NCI-H2107 treated with DMSO at 0.1 percent for 48 hours (cell line): ENCODE measurements around the gene GARIN5B.

Experiments
- DNase-seq: peaks from one replicate; lab custom pipeline; 2025; ENCODE audit not compliant: unreplicated experiment; lab: John Stamatoyannopoulos, UW

GARIN5B gene

DNA sequence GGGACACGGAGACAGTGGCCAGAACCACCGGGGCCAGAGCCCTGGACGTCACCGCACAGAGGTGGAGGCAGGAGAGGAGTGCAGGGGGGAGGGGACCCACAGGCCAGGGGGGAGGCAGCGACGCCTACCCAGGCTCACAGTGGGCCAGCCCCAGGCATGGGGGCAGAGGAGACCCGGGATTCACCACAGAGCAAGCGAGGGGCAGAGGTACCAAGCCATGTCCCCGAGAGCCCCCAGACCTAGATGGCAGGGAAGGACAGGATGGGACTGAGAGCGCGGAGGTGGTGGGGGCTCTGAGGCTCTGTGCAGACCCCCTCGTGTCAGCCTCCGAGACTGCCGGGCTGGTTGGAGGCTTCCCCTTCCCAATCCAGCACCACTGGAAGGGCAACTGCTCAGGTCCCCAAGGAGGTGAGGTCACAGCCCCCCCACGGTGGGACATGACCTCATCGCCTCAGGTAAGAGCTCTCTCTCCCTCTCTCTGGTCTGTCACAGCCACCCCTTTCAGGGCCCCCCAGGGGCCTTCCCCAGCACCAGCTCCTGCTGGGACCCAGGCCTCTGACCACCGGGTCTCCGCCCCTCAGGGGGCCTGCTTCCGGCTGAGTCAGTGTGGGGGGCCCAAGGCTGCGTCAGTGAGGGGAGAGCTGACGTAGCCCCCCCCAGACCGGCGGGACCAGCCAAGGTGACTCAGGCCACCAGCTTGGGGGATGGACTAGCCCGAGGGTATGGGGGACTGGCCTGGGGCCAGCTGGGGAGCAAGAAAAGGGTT is 9.4 kb upstream of the GARIN5B start:
- no peak for DNase-seq

- no peak for DNase-seq
These were observed 7.4 kb upstream of the GARIN5B start, which contains the start of gene IL11 for GRCh38 chr19:55370305-55370988. IL11 (minus strand) TSS chr19:55370463; CDS start chr19:55370310, 153 bp downstream.

GRCh38 chr19:55369653-55370304 is 6.7 kb upstream of the GARIN5B start:
- DNase-seq = no peak

GRCh38 chr19:55368701-55369563 is 5.9 kb upstream of the GARIN5B start:
- no peak for DNase-seq

GRCh38 chr19:55368106-55368505 is 5.0 kb upstream of the GARIN5B start:
- no peak for DNase-seq

DNA sequence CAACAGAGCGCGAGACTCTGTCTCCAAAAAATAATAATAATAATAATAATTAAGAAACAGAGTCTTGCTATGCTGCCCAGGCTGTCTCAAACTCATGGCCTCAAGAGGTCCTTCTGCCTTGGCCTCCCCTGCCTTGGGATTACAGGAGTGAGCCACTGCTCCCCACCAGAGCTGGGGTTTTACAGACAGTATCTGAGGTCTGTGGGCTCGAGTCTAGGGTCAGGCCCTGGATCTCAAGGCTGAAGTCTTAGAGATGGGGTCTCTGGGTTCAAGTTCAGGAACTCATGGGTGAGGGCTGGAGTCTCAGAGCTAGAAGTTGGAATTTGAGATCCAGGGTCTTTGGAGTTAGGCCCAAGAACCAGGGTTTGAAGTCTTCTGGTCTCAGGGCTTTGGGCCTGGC is 3.7 kb upstream of the GARIN5B start:
- DNase-seq = no peak

DNA sequence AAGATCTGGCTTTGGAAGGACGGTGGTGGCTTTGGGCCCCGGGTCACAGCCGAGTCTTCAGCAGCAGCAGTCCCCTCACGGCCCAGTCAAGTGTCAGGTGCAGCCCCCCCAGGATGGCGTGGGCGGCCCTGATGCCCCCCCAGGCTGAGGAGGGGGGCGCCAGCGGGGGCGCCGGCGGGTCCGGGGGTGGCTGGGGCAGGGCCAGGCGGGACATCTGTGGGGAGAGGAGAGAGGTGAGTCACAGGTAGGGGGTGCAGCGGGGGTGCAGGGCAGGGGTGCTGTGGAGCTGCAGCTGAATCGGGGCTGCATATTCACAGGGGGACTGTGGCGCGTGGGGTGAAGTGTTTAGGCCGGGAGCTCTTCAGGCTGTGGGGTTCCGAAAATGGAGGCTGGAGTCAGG is 2.9 kb upstream of the GARIN5B start:
- no peak for DNase-seq

DNA sequence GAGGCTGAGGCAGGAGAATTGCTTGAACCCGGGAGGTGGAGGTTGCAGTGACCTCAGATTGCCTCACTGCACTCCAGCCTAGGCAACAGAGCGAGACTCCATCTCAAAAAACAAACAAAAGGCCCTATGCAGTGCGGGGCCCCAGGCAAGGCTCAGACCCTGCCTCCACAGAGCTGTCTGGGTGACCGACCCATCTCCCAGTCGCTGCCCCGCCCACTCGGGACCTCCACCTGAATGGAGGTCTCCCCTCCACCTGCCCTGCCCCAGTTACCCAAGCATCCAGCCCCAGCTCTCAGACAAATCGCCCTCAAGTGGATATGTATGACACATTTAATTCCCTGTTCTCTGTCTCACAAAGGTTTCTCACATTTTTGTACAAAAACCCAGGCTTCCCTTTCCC is 2.2 kb upstream of the GARIN5B start:
- DNase-seq = no peak

DNA sequence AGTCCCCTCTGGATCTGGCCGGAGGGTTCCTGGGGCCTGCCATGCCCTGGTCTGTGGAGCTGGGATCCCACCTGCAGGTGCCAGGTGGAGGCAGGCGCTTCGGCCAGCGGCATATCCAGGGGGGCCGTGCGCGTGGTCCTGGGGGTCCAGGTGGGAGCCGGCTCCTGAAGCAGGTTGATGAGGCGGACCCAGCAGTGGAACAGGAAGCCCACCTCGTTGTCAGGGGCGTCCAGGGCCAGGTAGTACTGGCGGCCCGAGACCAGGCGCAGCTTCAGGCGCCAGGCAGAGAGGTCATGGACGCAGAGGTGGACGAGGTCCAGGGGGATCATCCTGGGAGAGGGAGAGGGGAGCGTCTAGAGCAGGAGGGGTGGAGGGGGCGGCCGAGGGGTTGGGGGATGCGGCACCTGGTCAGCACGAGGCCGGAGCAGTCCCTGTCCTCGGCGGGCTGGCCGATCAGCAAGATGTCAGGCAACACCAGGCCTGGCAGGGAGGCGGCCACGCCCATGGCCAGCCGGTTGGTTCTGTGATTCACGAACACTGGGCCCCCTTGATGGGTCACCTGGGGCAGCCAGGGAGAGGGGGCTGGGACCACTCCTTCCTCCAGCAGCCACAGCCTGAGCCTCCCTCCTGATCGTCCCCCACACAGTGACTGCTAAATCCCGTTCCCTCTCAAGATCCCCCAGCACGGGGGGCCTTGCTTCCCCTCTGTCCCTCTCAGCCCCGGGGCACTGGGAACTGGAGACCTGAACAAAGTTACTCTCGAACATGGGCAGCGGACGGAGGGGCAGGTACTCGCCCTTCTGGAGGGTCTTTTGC is 678 bp downstream of the GARIN5B start:
- no peak for DNase-seq

GRCh38 chr19:55360902-55361301 is 2.2 kb downstream of the GARIN5B start:
- DNase-seq = no peak

GRCh38 chr19:55358943-55359908 is 3.8 kb downstream of the GARIN5B start:
- peak; percentile 16 for DNase-seq

DNA sequence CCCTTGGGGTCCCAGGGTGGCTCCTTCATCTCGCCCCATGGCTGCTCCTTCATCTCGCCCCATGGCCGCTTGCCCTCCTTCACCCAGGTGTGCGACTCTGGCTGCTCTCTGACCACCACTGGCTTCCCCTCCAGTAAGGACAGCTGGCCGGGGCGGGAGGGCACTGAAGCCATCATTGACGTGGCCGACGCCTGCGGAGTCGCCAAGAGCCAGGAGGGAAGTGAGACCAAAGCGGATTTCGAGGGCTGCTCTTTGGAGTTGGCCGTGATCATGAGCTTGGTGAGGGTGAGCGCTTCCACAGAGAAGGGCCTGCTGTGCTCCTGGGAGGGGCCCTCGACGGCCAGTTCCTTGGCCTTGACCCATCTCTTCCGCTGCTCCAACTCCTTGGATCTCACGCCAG is 4.6 kb downstream of the GARIN5B start:
- DNase-seq = no peak

DNA sequence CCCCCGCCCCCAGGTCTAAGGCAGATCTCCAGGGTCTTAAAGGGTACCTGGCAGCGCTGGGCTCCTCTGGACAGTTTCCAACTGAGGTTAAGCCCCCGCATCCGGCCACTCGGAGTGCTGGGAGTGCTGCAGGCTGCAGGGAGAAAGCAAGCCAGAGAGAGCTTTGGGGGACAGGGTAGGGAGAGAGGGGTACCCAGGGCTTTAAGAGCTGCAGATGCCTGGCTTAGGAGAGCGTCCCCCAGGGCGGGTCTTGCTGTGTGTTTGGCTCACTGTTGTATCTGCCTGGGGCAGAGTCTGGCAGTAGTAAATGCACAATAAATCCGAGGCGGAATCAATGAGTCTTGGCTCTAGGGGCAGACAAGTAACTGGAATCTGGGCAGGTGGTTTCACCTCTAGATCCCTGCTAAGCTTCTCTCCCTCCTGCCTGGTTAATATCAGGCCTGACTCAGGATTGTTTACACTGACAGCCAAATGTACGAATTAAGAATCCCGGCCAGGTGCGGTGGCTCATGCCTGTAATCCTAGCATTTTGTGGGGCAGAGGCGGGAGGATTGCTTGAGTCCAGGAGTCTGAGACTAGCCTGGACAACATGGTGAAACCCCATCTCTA is 7.7 kb downstream of the GARIN5B start:
- no peak for DNase-seq

- no peak for DNase-seq
These were observed 8.3 kb downstream of the GARIN5B start, which contains the start of gene COX6B2 for GRCh38 chr19:55354698-55355212. COX6B2 (minus strand) TSS chr19:55354719; CDS start chr19:55354521, 198 bp downstream.

DNA sequence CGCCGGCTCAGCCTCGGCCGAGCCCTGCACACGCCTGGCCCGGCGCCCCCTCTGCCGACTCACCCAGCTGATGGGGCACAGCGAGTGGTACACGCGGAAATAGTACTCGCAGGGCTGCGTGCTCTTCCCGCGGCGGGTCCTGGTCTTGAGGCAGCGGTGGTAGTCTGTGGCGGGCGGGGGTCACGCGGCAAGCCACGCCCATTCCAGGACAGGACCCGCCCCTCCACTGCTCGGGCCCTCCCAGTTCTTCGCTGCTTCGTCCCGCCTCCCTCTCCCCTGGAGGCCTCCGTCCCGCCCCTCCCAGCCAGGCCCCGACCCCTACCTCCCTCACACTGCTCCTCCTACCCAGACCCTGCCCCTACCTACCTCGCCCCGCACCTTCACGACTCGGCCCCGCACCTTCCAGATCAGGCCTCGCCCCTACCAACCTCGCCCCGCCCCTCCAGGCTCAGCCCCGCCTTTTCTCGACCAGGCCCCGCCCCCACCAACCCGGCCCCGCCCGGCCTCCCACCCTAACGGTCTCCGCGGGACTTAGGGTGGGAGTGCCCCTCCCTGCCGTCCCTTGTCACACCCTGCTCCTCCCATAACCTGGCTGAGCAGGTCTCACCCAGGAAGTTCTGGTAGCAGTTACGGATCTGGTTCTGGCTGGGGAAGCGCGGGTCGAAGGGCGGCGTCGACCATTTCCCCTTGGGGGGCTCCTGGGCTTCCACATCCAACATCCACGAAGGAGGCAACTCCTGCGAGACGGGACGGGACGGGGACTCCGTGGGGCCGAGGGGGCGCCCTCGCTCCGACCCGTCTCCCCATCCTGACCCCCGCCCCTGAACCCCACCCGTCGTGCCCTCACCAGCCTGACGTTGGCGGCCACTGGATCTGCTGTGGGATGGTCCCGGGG is 9.0 kb downstream of the GARIN5B start:
- DNase-seq = no peak

DNA sequence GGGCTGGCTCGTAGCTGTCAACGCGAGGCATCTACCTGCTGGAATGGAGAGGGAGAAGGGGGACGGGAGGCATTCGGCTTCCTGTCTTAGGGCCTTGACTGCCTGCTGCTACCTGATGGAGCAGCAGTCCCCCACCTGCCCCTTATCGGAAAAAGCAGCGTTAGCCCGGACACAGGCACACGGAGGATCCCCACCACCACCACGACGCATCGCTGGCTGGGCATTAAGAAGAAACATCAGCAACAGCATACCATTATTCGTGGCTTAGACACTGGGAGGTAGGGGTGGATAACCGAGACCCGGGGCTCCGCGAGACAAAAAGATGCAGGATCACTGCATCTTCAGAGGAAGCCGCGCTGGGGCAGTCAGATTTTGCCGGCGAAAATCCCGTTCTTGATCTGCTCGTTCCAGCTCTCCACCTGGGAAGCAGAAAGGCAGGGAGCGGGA is 9.7 kb downstream of the GARIN5B start:
- no peak for DNase-seq

DNA sequence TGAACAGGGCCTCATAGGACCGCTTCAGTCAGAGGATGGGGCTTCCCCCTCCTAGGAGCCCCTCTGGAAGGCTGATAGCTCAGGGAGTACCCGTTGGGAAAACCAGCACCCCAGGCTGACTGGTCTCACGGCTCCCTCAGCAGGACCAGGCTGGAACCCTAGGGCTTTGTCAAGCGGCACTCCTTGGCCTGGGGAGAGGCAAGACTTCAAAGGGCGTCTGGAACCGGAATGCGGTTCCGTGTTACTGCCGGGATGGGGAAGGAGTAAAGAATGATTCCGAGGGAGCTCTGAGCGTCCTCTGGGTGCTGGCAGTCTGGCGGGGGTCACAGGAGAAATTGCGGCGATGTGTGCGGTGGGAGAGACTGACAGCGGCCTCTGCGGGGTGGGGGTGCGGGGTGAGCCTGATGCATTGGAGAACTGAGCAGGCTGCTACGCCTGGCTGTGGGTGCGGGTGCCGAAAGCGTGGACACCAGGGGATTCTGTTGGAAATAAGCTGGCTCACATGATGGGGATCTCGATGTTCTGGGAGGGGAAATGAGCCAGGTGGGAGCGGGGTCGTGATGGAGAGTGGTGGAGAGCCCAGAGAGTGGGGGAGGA is 10.4 kb downstream of the GARIN5B start:
- DNase-seq = no peak
